ENCODE measurements around the gene ADGRG1. TPM values are rescaled to one million over a fixed set of nuclear protein-coding genes. Genes with fewer than 3 reads are reported as not detected.

ADGRG1 gene
- total and polyA plus RNA-seq, 8 donors = 17.3 to 78.4 (median 19.3) TPM

DNA sequence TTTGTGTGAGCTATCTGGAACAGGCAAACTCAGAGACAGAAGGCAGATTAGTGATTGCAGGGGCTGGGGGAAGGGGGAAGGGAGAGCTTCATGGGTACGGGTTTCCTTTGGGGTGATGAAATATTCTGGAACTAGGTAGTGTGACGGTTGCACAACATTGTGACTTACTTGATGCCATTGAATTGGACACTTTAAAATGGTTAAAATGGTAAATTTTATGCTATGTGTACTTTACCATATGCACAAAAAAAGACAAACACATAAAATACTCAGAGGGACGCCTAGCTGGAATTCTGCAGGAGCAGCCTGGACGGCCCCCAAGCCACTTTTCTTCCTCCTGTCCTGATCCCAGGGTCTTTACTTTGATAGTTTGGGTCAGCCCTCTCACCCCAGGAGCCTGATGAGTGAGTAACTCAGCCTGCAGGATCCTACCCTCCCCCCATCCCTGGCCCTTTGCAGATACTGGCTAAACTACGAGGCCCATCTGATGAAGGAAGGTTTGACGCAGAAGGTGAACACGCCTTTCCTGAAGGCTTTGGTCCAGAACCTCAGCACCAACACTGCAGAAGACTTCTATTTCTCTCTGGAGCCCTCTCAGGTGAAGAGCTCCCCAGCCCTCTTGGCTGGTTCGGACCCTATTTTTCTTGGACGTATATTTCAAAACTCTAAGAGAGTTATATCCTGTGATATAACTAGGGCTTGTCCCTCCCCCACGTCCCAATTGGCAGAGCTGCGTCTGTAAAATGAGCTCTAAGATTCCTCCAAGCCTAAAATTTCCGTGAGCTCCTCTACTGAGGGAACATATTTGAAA is 47.5 kb downstream of the ADGRG1 start:
- TF ChIP-seq, protein P1, sequence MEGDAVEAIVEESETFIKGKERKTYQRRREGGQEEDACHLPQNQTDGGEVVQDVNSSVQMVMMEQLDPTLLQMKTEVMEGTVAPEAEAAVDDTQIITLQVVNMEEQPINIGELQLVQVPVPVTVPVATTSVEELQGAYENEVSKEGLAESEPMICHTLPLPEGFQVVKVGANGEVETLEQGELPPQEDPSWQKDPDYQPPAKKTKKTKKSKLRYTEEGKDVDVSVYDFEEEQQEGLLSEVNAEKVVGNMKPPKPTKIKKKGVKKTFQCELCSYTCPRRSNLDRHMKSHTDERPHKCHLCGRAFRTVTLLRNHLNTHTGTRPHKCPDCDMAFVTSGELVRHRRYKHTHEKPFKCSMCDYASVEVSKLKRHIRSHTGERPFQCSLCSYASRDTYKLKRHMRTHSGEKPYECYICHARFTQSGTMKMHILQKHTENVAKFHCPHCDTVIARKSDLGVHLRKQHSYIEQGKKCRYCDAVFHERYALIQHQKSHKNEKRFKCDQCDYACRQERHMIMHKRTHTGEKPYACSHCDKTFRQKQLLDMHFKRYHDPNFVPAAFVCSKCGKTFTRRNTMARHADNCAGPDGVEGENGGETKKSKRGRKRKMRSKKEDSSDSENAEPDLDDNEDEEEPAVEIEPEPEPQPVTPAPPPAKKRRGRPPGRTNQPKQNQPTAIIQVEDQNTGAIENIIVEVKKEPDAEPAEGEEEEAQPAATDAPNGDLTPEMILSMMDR (IDR thresholded peaks at IDR 0.05) = no peak
- Histone ChIP-seq H3K36me3 (peaks cover 0 to 8% of the 10 kb centered on the region in 2 donors), H3K4me1 (peaks cover 0 to 28% of the 10 kb centered on the region in 2 donors), H3K4me3 (no peak overlapping the region), H3K9me3 (no peaks in the 10 kb centered on the region), H3K27ac (peak overlapping the region in 1 of 2 donors; percentile 68), H3K27me3 (no peaks in the 10 kb centered on the region)
- intact Hi-C loops (cut with DNase I) = no loop called here
- ATAC-seq (no peak), DNase-seq (no peak)

DNA sequence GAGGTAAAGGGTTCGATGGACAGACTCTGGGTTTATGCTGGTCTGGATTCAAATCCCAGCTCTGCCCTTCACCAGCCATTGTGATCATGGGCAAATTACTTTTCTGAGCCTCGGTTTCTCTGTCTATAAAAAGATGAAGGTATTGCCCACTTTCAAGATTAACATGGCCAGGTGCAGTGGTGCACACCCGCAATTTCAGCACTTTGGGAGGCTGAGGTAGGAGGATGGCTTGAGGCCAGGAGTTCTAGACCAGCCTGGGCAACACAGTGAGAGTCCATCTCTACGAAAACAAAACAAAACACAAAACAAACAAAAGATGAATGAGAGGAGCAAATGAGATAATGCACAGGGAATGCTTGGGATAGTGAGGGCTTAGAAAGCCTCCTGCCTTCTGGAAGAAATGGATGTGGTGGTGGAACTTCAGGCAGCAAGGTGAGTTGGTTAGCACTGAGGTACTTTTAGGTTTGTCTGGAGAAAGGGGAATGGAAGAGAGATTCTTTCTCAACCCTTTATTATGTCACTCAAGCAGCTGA is 48.2 kb downstream of the ADGRG1 start:
- DNase-seq = no peak
- intact Hi-C loops (cut with DNase I) = no loop called here
- TF ChIP-seq, protein P1 (IDR thresholded peaks at IDR 0.05) = no peak
- ATAC-seq = no peak
- H3K4me1 ChIP-seq = peaks cover 0 to 28% of the 10 kb centered on the region in 2 donors
- H3K4me3 ChIP-seq = no peak overlapping the region
- no peaks in the 10 kb centered on the region for H3K27me3 ChIP-seq
- H3K9me3 ChIP-seq = no peaks in the 10 kb centered on the region
- peak overlapping the region in 1 of 2 donors; percentile 68 for H3K27ac ChIP-seq
- H3K36me3 ChIP-seq = peaks cover 0 to 8% of the 10 kb centered on the region in 2 donors

DNA sequence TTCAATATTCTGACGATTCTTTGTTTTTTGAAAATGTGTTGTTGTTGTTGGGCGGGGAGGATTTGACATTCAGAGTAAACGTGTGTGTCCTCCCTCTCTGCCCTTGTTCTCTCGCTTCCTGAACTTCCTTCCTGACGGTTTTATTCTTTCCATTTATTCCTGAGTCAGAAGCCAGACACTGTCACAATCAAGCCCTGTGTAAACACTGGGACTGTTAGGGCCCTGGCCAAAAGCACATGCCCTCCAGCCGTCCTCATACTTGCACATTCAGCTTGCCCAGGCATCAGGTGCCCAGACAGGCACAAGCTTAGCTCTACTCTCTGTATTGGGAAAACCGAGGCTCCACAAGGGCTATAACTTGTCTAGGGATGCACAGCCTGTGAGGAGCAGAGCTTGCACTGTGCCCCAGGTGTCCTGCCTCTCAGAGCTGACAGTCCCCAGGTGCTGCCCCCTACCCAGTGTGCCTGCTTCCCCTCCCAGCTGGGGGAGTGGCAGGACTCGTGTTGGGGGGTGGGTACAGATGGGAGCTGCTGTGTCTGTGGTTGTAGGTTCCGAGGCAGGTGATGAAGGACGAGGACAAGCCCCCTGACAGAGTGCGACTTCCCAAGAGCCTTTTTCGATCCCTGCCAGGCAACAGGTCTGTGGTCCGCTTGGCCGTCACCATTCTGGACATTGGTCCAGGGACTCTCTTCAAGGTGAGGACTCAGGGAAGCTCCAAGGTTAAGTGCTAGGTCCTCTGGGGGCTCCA is 49.4 kb downstream of the ADGRG1 start:
- H3K4me1 ChIP-seq = peaks cover 0 to 28% of the 10 kb centered on the region in 2 donors
- peaks cover 0 to 14% of the 10 kb centered on the region in 2 donors for H3K36me3 ChIP-seq
- intact Hi-C loops (cut with DNase I) = no loop called here
- TF ChIP-seq, protein P1 (IDR thresholded peaks at IDR 0.05) = no peak
- H3K27me3 ChIP-seq = no peaks in the 10 kb centered on the region
- no peaks in the 10 kb centered on the region for H3K9me3 ChIP-seq
- ATAC-seq = peak; percentile 65
- no peak for DNase-seq
- no peak overlapping the region for H3K4me3 ChIP-seq
- no peak overlapping the region for H3K27ac ChIP-seq

DNA sequence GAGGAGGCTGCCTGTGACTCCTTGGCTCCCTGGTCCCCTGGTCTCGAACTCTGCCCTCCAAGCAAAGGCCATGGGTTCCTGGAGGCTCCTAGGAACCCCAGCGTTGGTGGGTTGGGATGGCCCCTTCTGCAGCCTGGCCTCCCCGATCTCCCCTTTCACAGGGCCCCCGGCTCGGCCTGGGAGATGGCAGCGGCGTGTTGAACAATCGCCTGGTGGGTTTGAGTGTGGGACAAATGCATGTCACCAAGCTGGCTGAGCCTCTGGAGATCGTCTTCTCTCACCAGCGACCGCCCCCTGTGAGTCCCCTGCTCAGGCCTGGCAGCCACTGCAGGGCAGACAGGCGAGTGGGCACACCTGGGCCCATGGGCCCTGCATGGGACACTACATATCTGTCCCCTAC is 50.6 kb downstream of the ADGRG1 start:
- peaks cover 0 to 28% of the 10 kb centered on the region in 2 donors for H3K4me1 ChIP-seq
- ATAC-seq (no peak), DNase-seq (no peak)
- intact Hi-C loops (cut with DNase I) = no loop called here
- TF ChIP-seq, protein P1 (IDR thresholded peaks at IDR 0.05) = no peak
- H3K4me3 ChIP-seq = no peak overlapping the region
- H3K27me3 ChIP-seq = no peaks in the 10 kb centered on the region
- H3K9me3 ChIP-seq = no peaks in the 10 kb centered on the region
- H3K27ac ChIP-seq = no peak overlapping the region
- H3K36me3 ChIP-seq = peaks cover 0 to 14% of the 10 kb centered on the region in 2 donors

All from left lung (tissue), 10 donors.